GM19099 (cell line): ENCODE data around the gene TNS1.

Source experiments
- POLR2A ChIP-seq: IDR thresholded peaks from 3 replicates; pipeline ENCODE4 v1.6.1; 2011; ENCODE audit warnings: low read depth; ENCODE audit not compliant: insufficient read length; ENCODE audit errors: extremely low read depth

TNS1 gene

GRCh38 chr2:217818293-217818850, 184.4 kb downstream of the TNS1 start:
- no peak for TF ChIP-seq POLR2A

- TF ChIP-seq POLR2A = no peak
Observed at GRCh38 chr2:217817466-217818292, 185.1 kb downstream of the TNS1 start.

- no peak for TF ChIP-seq POLR2A
Observed at GRCh38 chr2:217816396-217816869, 186.4 kb downstream of the TNS1 start.

- no peak for TF ChIP-seq POLR2A
Observed at GRCh38 chr2:217813828-217814227, 189.0 kb downstream of the TNS1 start.

- TF ChIP-seq POLR2A = no peak
Observed at GRCh38 chr2:217812170-217812569, 190.6 kb downstream of the TNS1 start.

- TF ChIP-seq POLR2A = no peak
Observed at GRCh38 chr2:217810260-217810659, 192.5 kb downstream of the TNS1 start.

GRCh38 chr2:217809736-217810135, 193.1 kb downstream of the TNS1 start:
- no peak for TF ChIP-seq POLR2A

GRCh38 chr2:217808326-217808725, 194.5 kb downstream of the TNS1 start:
- no peak for TF ChIP-seq POLR2A

GRCh38 chr2:217807753-217808152, 195.0 kb downstream of the TNS1 start:
- no peak for TF ChIP-seq POLR2A

- TF ChIP-seq POLR2A = no peak
Observed at GRCh38 chr2:217807025-217807424, 195.8 kb downstream of the TNS1 start.

GRCh38 chr2:217806482-217806765, 196.4 kb downstream of the TNS1 start:
- TF ChIP-seq POLR2A = no peak

GRCh38 chr2:217805668-217806481, 196.9 kb downstream of the TNS1 start:
- TF ChIP-seq POLR2A = no peak

- TF ChIP-seq POLR2A = no peak
Observed at GRCh38 chr2:217804791-217805667, 197.8 kb downstream of the TNS1 start.

GRCh38 chr2:217804338-217804737, 198.5 kb downstream of the TNS1 start:
- no peak for TF ChIP-seq POLR2A

- TF ChIP-seq POLR2A = no peak
Observed at GRCh38 chr2:217803653-217803960, 199.2 kb downstream of the TNS1 start.

GRCh38 chr2:217802876-217803652, 199.7 kb downstream of the TNS1 start:
- TF ChIP-seq POLR2A = no peak
